Uterine smooth muscle cell (primary cell): ENCODE results near the gene FAM98C. TPM values are rescaled to one million over a fixed set of nuclear protein-coding genes. Genes with fewer than 3 reads are reported as not detected.

ENCODE experiments used
- total RNA-seq: library from RNA; depleted of rRNA; stranded (reverse); fragments of >200 nt; gene quantifications from 2 replicates; pipeline ENCODE4 v1.2.3, GENCODE V29; 2014

Gene FAM98C
- total RNA-seq = 7.2 and 8.0 TPM in 2 replicates

GRCh38 chr19:38402967-38403674 is at the start of gene FAM98C:
FAM98C (plus strand) TSS chr19:38403093; CDS start chr19:38403154, 61 bp downstream.

GRCh38 chr19:38374332-38375097 is 28.4 kb upstream of the FAM98C start, which contains the start of gene PSMD8:
PSMD8 (plus strand) TSS chr19:38374571; CDS start chr19:38374602, 31 bp downstream.

GRCh38 chr19:38387550-38388348 is 15.1 kb upstream of the FAM98C start, which contains the start of gene GGN:
GGN (minus strand) TSS chr19:38388034; CDS start chr19:38387261, 773 bp downstream.

GRCh38 chr19:38388349-38389100 is 14.4 kb upstream of the FAM98C start, which contains the start of gene SPRED3:
SPRED3 (plus strand) TSS chr19:38388697; CDS start chr19:38390303, 1,606 bp downstream.

GRCh38 chr19:38425810-38426466 is 23.0 kb downstream of the FAM98C start, which contains the start of gene RASGRP4:
RASGRP4 (minus strand) TSS chr19:38426219; CDS start chr19:38426091, 128 bp downstream.

GRCh38 chr19:38433268-38433733 is 30.4 kb downstream of the FAM98C start, which contains the start of gene RYR1:
RYR1 (plus strand) TSS chr19:38433691; CDS start chr19:38433830, 139 bp downstream.

Other genes starting within 250 kb of the FAM98C start
- 0.50 and 2.8 TPM in 2 replicates for gene DPF1, start 178.9 kb upstream of the FAM98C start, total RNA-seq
- 0.44 and 1.6 TPM in 2 replicates for gene PPP1R14A, start 146.7 kb upstream of the FAM98C start, total RNA-seq
- 0.55 and 1.7 TPM in 2 replicates for gene SPINT2, start 138.5 kb upstream of the FAM98C start, total RNA-seq
- gene C19orf33, start 98.8 kb upstream of the FAM98C start, total RNA-seq = not detected in 2 replicates
- gene YIF1B, start 87.1 kb upstream of the FAM98C start, total RNA-seq = 53.6 and 73.6 TPM in 2 replicates
- 1.5 and 5.2 TPM in 2 replicates for gene KCNK6, start 83.2 kb upstream of the FAM98C start, total RNA-seq
- 0.22 and 1.6 TPM in 2 replicates for gene CATSPERG, start 67.3 kb upstream of the FAM98C start, total RNA-seq
- 308 and 462 TPM in 2 replicates for gene PSMD8, start 28.5 kb upstream of the FAM98C start, total RNA-seq
- gene GGN, start 15.1 kb upstream of the FAM98C start, total RNA-seq = 0.11 and 0.62 TPM in 2 replicates
- gene SPRED3, start 14.4 kb upstream of the FAM98C start, total RNA-seq = 2.4 TPM in 2 replicates
- gene RASGRP4, start 23.1 kb downstream of the FAM98C start, total RNA-seq = not detected in 2 replicates
- under 0.01 and 0.11 TPM in 2 replicates for gene RYR1, start 30.6 kb downstream of the FAM98C start, total RNA-seq
- gene MAP4K1, start 214.9 kb downstream of the FAM98C start, total RNA-seq = 0.55 TPM in 1 of 2 replicates, not detected in the other
- gene EIF3K, start 216.1 kb downstream of the FAM98C start, total RNA-seq = 371 and 436 TPM in 2 replicates
- gene ACTN4, start 244.6 kb downstream of the FAM98C start, total RNA-seq = 314 and 514 TPM in 2 replicates